ENCODE data around the gene TAB2.

Gene TAB2, protein sequence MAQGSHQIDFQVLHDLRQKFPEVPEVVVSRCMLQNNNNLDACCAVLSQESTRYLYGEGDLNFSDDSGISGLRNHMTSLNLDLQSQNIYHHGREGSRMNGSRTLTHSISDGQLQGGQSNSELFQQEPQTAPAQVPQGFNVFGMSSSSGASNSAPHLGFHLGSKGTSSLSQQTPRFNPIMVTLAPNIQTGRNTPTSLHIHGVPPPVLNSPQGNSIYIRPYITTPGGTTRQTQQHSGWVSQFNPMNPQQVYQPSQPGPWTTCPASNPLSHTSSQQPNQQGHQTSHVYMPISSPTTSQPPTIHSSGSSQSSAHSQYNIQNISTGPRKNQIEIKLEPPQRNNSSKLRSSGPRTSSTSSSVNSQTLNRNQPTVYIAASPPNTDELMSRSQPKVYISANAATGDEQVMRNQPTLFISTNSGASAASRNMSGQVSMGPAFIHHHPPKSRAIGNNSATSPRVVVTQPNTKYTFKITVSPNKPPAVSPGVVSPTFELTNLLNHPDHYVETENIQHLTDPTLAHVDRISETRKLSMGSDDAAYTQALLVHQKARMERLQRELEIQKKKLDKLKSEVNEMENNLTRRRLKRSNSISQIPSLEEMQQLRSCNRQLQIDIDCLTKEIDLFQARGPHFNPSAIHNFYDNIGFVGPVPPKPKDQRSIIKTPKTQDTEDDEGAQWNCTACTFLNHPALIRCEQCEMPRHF

DNA sequence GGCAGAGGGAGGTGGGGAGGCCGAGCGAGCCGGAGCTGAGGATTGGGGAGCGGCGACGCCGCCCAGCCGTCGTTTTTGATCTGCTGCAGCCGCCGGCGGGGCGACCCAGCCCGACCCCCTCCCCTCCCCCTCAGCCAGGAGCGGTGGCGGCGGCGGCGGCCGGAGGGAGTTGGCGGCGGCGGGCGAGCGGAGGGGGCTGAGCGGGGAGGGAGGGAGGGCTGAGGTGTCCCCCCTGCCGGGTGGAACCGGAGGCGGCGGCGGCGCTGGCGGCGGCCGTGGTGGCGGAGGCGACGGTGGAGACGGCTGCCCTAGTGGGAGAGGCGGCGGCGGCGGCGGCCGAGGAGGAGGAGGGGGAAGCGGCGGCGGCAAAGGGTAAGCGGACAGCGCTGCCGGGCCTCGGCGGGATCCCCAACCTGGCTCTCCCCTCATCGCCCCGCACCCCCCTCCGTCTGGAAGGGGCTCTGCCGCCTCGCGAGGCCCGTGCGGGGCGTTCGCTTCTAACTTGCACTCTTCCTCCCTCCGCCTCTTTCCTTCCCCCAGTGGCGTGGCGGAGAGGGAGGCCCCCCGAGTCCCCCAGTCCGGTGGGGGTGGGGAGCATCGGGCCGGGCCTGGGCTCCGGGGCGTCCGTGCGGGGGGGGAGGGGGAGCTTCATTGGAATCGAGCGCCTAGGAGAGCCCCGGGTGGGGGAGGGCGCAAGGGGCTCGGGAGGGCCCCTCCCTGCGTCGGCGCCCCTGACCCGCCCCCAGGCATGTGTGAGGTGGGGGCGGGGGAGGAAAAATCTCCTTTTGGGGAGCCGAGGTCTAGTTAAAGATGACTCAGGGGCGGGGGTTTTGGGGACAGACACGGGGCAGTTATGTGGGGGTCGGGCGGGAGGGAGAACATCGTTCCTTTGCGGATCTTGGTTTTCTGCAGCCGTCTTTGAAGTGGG, at the start of gene TAB2:
Gene TAB2 (plus strand): TSS at position 69 of the 928 bp plus-strand sequence. CDS start 52,286 bp downstream, outside the sequence.
- no peak for DNase-seq

DNA sequence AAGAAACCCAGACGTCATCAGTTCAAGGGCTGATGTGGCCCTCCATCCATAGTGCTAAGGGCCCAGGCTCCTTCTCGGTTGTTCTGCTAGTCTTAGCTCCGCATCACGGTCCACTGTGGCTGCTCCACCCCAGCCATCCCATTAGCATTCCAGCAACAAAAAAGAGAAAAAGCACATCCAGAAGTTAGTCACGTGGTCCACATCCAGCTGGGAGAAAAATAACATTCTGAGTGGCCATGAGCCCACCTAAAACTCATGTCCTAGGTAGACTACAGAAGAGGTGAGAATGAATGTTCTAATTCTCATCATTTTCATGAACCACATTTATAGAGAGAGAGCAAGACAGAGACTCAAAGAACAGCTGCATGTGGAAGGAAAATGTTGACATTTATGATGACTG, 49.4 kb upstream of the TAB2 start:
- no peak for DNase-seq

DNA sequence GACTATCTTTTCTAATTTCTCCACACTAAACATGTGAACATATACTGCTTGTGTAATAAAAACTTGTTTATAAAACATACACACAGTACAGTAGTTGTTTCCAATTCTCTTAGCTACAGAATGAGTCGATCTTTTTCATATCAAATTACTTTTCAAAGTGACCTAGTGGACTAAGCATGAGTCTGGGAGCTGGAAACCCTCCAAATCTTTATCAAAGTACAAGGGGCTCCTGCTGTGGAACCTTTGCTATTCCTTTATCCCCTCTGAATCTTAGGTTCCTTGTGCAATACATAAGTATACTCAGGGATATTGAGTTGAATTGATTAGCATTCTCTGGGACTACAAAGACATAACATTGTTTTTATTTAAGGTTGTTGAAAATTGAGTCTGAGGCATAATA, 48.7 kb upstream of the TAB2 start:
- DNase-seq, result no peak

DNA sequence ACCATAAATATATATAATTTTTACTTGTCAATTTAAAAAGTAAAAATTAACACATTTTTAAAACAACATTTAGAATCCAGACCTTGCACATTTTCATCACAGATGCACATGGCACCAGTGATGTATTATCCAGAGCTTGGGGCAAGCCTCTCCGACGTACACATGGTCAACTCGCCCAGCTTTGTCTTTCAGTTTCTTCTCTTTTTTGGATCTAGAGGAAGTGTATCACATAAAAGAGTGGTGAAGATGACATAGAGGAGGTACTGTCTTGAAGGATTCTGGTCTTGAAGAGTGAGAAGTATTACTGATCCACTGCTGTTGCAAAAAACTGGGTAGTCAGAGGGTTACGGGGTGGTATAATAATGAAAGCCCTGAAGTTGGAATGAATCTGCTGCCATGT, 46.9 kb upstream of the TAB2 start:
- no peak for DNase-seq

DNA sequence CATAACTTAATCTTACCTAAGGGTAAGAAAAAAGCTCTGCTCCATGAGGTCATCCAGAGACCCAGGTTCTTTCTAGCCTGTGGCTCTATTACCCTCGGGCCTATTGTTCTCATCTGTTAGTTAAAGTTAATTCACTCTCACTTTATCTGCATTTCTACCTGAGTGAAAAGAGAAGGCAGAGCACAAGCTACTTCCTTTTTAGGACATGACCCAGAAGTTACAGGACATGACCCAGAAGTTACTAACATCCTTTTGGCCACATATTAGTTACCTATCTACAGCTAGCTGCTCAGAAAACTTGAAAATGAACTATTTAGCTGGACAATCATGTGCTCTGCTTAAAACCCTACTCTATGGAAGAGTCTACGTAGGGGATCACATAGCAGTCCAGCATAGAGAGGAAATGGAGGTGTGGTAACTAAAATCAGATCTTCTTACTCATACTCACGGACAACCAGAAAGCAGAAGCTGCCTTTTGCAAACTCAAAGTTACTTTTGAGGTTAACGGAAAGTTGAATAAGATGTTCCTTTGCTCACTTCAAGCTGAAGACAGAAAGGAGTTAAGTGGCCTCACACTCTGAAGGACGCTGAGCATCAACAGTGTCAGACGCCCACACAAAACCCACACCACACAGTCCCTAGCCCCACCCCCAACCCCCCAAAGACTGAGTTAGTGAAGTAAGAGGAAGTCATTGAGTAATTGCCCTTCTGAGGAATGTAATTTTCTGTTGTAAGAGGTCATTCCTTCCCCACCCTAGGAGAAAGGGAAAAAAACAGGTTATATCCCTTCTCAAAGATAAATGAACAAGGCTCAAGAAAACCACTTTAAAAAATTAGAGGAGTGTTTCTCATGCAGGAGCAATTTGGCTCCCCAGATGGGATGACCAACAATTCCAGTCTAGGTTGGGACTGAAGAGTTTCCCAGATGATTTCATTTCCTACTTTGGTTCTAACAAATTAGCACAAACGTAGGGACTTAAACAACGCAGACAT, 45.9 kb upstream of the TAB2 start:
- no peak for DNase-seq

DNA sequence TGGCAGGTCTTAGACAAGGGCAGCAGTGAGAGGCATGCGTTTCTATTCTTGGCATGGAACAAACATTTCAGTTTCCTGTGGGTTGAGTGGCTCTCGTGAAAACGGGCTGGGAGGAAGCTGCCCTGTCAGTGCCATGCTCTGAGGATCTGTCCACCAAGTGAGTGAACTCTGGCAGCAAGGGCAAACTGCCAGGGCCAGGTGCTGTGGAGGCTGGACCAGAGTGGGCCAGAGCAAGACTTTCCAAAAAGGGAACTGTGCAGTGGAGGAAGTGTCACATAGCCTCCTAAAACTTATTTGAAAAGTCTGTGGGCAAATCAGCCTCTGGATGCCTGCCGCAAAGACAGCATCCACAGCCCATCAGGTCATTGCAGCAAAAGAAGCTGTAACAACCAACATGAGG, 44.2 kb upstream of the TAB2 start:
- DNase-seq, result no peak

DNA sequence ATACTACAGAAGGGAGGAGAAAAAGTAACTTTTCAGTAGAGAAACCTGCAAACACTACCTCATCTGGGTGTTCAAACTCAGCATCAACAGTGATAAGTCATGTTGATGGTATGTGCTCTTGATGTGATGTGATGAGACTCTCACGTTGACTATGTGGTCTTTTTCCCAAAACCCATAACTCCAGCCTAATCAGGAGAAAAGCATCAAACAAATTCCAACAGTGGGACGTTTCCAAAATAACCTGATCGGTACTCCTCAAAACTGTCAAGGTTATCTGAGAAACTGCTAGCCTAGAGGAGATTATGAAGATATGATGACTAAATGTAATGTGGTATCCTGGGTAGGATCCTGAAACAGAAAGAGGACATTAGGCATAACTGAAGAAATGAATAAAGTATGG, 41.9 kb upstream of the TAB2 start:
- no peak for DNase-seq

DNA sequence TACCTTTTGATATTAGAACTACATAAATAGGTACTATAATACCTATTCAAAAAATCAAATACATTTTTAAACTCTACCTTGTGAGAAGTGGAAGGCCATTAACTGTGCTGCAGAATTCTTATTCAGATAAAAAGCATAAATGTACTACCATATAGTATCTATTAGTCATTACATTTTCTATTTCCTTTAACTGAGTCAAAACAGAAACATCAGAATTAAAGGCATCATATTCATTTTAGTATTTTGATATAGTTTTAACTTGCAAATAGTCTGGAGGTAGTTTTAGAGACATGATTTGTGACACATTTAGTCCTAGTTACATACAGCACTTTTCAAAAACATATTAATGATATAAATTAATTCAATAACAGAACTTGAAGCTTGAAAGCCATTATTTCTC, 39.9 kb upstream of the TAB2 start:
- DNase-seq, result no peak

DNA sequence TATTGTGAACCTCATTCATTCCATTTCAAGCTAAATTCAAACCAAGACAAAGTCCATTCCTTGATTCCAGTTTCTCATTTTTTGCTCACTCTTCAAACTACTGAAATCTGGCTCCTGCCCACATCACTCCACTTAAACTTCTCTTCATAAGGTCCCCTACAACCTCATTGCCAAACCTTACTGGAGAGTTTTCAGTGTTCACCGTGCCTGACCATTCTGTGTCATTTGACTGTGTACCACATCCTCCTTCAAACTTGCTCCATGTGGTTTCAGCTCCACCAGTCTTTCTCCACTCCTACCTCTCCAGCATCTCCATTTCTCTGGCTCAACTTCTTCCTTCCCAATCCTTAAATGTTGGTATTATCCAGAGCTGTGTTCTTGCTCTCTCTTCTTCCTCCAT, 38.5 kb upstream of the TAB2 start:
- DNase-seq, result no peak

DNA sequence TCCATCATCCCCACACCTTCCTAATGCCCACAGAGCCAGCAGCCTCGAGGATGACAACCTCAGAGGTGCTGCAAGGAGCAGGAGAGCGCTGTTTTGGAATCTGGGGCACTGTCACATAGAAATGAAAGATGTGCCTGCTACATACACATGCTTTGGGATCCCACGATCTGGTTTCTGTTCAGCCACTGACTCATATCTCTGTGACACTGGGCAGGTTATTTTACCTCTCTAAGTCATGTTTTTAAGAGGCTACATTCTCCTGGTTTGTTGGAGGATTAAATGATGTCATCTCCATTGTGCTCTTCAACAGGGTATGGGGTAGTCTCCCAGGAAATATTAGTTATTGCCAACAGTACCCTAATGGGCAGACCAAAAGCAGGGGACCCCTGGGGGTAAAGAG, 32.6 kb upstream of the TAB2 start:
- no peak for DNase-seq

DNA sequence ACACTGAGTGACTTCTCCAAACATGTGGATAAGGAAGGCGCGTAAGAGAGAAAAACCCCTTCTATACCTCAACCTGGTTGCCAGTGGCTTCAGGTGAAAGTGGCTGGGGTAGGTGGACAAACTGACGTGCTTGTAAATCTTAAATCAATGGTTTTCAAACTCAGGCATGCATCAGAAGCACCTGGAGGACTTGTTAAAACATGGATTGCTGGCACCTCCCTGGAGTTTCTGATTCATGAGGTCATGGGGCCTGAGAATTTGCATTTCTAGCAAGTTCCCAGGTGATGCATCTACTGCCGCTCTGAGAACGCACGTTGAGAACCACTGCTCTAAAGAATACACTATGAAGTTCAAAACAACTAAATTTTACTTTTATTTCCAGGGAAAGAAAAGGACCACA, 31.9 kb upstream of the TAB2 start:
- DNase-seq, result no peak

DNA sequence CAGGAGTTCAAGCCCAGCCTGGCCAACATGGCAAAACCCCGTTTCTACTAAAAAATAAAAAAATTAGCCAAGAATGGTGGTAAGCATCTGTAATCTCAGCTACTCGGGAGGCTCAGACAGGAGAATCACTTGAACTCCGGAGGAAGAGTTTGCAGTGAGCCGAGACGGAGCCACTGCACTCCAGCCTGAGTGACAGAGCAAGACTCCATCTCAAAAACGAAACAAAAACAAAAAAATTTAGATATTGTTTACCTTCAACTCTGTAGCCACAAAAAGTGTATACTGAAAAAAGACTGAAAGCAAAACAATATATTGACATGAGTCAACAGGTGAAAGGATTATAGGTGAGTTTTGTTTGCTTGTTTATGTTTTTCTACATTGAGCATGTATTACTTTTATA, 30.6 kb upstream of the TAB2 start:
- no peak for DNase-seq

DNA sequence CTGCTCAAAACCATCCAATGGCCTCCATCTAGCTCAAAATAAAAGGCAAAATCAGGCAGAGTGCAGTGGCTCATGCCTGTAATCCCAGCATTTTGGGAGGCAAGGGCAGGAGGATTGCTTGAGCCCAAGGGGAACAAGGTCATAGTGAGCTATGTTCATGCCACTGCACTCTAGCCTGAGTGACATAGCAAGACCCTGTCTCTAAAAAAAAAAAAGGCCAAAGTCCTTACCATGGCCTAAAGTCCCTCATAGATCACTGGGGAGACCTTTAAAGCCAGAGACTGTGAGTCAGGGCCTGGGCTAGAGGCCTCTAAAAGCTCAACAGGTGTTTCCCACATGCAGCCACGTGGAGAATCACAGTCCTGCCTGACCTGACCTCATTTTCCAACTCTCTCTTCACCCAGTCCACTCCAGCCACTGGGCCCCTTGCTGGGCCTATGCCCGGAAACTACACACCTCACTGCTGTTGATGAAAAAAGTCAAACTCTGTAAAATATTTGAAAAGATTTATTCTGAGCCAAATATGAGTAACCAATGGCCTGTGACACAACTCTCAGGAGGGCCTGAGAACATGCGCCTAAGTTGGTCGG, 28.2 kb upstream of the TAB2 start:
- no peak for DNase-seq

DNA sequence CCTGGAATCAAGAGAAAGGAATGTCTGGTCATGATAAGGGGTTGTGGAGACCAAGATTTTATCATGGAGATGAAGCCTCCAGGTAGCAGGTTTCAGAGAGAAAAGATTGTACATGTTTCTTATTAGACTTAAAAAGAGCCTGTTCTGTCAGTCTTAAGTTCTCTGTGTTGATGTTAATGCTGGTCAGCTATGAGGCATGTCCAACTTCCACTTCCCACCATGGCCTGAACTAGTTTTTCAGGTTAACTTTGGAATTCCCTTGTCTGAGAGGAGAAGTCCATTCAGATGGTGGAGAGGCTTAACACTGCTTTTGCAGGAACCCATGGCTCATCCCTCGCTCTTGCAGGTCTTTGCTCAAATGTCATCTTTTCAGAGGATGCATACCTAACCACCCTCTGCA, 27.5 kb upstream of the TAB2 start:
- no peak for DNase-seq

DNA sequence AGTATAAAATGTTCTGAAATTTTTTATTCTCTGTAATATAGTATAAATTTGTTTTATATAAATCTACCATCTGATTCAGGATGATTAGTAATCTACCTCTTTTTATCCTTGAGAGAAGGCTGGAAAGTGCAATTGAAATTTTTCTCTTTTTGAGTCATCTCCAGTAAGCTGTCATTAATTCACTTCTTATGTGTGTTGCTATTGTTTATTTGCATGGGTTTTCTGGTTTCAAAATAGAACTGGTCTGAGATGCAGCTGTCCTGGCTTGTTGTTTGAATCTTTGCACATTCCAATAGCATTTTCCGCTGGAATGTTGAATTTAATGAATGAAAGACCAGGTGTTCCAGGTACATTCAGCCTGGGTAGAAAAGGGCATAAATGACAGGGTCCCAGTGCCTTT, 24.3 kb upstream of the TAB2 start:
- no peak for DNase-seq

DNA sequence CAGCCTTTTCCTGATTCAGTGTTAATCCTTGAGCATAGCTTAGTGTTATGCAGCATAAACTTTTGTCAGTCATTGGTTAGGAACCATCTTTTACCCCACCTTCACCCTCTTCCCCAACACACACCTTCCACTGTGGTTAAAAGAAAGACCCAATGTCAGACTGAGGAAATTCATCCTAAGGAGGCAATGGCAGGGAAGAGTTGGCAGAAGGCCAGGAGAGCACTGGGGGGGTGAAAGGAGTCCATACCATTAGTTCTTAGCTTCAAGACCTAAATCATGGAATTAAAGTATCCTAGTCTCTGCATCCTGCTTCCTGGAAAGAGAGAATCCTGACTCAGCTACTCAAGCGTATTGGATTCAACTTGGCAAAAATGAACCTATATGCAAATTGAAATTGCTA, 16.9 kb upstream of the TAB2 start:
- DNase-seq, result no peak

DNA sequence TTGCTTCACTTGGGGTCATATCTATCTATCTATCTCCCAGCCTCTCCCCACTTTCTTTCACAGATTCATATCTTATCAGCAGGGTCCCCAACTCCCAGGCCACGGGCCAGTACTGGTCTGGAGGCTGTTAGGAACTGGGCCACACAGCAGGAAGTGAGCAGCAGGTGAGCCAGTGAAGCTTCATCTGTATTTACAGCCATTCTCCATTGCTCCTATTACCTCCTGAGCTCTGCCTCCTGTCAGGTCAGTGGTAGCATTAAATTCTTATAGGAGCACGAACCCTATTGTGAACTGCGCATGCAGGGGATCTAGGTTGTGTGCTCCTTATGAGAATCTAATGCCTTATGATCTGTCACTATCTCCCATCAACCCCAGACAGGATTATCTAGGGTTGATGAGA, 14.8 kb upstream of the TAB2 start:
- DNase-seq, result no peak

DNA sequence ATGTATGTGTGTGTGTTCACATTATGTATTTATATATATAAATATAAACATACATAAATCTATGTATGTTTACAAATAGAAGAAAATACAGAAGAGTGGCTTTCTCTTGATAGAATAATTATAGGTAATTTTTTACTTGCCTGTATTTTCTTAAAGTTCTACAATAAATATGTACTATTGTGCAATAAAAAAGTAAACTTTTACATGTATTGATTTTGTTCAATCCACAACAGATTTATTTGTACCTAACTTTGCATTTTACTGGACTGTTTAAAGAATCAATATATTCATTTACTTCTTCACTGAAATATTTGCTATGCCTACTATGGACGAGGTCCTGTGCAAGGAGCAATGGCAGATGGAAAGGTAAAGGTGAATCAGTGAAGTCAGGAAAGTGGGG, 14.0 kb upstream of the TAB2 start:
- no peak for DNase-seq

DNA sequence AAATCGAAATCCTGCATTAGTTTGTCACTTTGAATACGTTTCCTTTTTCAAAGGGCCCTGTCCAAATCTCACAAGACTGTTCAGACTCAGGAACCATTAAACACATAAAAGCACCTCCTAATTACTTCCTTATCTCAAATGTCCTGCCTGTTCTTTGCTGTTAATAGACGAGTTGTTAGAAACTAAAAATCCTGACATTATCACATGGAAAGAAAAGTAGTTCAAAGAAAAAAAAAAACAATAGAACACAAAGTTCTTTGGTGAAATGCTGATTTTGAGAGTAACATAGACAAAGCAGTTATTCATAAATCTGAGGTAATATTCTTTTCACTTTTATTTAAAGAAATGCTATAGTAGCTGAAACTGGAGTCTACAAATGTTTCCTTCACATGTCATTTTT, 12.1 kb upstream of the TAB2 start:
- DNase-seq, result no peak

DNA sequence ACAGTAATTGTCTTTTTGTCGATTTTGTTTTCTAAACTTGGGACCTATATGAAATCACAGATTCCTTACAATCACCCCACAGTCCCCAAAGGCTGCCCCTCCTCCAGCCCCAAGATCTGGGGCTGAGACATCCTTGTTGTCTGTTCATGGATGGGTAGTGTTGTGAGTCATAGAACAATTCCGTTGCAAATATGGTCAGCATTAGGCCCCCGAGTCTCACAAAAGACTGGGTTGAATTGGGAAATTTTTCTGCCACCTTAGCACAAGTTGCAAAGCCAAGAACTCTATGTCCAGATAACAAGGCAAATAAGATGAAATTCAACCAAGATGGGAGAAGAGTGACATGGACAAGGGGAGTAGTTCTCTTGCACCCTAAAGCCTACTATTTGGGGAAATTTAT, 10.5 kb upstream of the TAB2 start:
- DNase-seq, result no peak

DNA sequence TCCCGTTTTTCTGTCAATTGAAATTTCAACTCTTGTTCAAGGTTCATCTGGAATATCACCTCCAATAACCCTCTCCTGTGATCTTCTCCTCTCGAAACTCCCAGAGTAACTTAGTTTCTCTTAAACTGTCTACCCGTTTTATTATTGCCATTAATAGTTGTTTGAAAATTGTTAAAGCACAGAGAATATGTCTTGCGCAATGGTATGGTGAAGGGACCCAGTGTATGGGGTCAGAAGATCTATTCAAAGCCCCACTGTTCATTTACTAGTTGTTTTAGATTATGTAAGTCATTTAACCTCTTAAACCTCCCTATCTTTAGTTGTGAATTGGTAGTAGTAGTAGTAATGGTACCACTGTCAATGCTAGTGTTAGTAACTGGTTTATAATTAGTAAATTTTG, 6.2 kb upstream of the TAB2 start:
- no peak for DNase-seq

DNA sequence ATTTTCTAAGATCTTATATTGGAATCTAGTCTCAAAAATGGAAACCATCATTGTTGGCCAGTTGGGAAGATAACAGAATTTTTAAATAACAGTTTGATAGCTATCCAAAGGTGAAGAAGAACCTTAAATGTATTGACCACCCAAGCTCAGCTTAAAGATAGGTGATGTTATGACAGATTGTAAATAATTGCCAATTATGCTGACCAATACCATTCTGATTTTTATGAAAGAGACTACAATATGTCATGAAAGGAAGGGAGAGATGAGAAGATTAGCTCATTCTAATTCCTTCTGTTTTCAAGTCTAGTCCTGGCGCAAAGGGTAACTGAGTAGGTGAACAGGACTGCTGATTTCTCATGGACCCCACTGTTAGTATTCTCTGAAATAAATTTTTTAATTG, 5.7 kb upstream of the TAB2 start:
- no peak for DNase-seq

All from NCI-H1436 (cell line).